Lower leg skin (tissue), 4 donors: ENCODE results near the gene CADM3. TPM values are rescaled to one million over a fixed set of nuclear protein-coding genes. Genes with fewer than 3 reads are reported as not detected.

Source experiments
- DNase-seq, 2 donors: peaks; one replicate each; pipeline ENCODE4 v3.0.0-alpha.2; 2019; ENCODE audit warnings: low spot score in 2 of 2
- H3K4me3 ChIP-seq: fragments of 200-600 bp; sonication (generic); 2 replicates; pipeline ENCODE4 v1.5.1; 2017; ENCODE audit warnings: mild to moderate bottlenecking, low read depth; ENCODE audit not compliant: poor library complexity, severe bottlenecking
- POLR2A ChIP-seq, 2 donors: fragments of 450-650 bp; IDR thresholded peaks; one replicate each; pipeline ENCODE4 v1.6.1; 2016 to 2017; ENCODE audit warnings: antibody characterized with exemption in 2 of 2, mild to moderate bottlenecking in 1 of 2, moderate library complexity in 1 of 2
- WGBS, 2 donors: methylation state at CpG; one replicate each; pipeline ENCODE4 v1.1.5; 2018; 5-methylcytosine and 5-hydroxymethylcytosine counted together
- intact Hi-C: fragments of 100-400 bp; cut with DNase I; formaldehyde crosslinking; loops from one replicate; pipeline ENCODE4 v1.15.0; 2023; ENCODE audit warnings: low total_unique reads
- total RNA-seq, 4 donors: library from RNA; depleted of rRNA; stranded (reverse); fragments of >200 nt; gene quantifications; one replicate each; pipeline ENCODE4 v1.1.0, GENCODE V29; 2016
- TF ChIP-seq, protein P1 (sequence below), 3 donors: fragments of 450-650 bp; IDR thresholded peaks; one replicate each; pipeline ENCODE4 v1.5.1; 2016; ENCODE audit warnings: antibody characterized with exemption in 3 of 3, mild to moderate bottlenecking in 3 of 3, moderate library complexity in 2 of 3

The CADM3 gene
- total RNA-seq, 4 donors from 2014 or later, result 2.6 to 11.0 (median 6.6) TPM

GRCh38 chr1:159207774-159208173 is 36.4 kb downstream of the CADM3 start:
- no peak for DNase-seq
- no peak overlapping the region for H3K4me3 ChIP-seq
- intact Hi-C loops, result no loop called here
- TF ChIP-seq, protein P1, sequence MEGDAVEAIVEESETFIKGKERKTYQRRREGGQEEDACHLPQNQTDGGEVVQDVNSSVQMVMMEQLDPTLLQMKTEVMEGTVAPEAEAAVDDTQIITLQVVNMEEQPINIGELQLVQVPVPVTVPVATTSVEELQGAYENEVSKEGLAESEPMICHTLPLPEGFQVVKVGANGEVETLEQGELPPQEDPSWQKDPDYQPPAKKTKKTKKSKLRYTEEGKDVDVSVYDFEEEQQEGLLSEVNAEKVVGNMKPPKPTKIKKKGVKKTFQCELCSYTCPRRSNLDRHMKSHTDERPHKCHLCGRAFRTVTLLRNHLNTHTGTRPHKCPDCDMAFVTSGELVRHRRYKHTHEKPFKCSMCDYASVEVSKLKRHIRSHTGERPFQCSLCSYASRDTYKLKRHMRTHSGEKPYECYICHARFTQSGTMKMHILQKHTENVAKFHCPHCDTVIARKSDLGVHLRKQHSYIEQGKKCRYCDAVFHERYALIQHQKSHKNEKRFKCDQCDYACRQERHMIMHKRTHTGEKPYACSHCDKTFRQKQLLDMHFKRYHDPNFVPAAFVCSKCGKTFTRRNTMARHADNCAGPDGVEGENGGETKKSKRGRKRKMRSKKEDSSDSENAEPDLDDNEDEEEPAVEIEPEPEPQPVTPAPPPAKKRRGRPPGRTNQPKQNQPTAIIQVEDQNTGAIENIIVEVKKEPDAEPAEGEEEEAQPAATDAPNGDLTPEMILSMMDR (IDR thresholded peaks at IDR 0.05), result no peak
- no peak for TF ChIP-seq POLR2A (IDR thresholded peaks at IDR 0.05)
- 23 to 43% methylated on average over 8 of the region's 8 CpGs for WGBS, 2 donors

DNA sequence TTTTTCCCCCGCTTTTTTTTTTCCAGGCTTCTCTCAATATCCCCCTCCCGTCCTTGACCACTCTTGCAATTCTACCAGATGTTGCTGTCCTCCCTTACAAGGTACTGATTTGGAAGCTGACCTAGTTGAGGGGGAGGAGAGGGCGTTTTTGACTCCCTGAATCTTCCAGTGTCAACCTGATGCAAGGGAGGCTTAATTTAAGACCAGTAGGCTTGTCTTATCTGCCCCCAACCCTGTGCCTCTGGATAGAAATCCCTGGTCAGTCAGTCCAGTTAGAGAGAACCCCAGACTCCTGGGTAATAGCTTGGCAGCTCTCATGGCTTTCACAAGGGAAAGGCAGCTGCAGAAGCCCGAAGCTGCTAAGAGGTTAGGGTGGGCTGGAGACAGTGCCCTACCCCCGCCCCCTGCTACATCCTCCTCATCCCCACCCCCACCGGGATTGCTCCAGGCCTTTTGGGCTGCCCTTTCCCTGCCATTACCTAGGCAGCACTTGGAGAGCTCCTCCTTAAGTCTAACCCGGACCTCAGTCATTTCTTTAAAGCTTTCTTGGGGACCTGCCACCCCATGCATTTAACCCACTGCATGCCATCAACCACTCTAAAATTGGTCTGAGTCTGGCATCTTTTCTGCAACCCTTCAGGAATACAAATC is 36.9 kb downstream of the CADM3 start:
- no peak for DNase-seq
- no peak for TF ChIP-seq POLR2A (IDR thresholded peaks at IDR 0.05)
- TF ChIP-seq, protein P1 (IDR thresholded peaks at IDR 0.05), result no peak
- 5 to 21% methylated on average over 7 of the region's 7 CpGs for WGBS, 2 donors
- H3K4me3 ChIP-seq, result no peak overlapping the region
- intact Hi-C loops, result no loop called here

DNA sequence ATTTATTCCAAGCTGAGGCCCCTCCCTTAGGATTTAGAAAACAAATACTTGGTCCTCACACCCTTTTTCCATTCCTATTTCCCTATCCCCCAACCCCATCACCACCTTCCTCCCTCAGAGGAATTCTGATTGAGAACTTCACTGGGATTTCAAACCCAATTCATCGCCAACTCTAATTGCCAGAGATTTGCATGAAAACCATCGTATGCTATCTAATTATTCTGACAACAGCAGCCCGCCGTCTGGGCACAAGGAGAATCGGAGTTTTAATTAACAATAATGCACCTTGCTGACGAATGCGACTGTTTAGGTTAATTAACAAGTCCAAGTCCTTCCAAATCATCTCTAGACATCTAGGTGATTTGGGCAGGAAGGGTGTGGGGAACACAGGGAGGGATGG is 37.6 kb downstream of the CADM3 start:
- no peak for DNase-seq
- intact Hi-C loops, result no loop called here
- H3K4me3 ChIP-seq, result no peak overlapping the region
- 76 to 79% methylated on average over 7 of the region's 7 CpGs for WGBS, 2 donors
- TF ChIP-seq, protein P1 (IDR thresholded peaks at IDR 0.05), result no peak
- no peak for TF ChIP-seq POLR2A (IDR thresholded peaks at IDR 0.05)

DNA sequence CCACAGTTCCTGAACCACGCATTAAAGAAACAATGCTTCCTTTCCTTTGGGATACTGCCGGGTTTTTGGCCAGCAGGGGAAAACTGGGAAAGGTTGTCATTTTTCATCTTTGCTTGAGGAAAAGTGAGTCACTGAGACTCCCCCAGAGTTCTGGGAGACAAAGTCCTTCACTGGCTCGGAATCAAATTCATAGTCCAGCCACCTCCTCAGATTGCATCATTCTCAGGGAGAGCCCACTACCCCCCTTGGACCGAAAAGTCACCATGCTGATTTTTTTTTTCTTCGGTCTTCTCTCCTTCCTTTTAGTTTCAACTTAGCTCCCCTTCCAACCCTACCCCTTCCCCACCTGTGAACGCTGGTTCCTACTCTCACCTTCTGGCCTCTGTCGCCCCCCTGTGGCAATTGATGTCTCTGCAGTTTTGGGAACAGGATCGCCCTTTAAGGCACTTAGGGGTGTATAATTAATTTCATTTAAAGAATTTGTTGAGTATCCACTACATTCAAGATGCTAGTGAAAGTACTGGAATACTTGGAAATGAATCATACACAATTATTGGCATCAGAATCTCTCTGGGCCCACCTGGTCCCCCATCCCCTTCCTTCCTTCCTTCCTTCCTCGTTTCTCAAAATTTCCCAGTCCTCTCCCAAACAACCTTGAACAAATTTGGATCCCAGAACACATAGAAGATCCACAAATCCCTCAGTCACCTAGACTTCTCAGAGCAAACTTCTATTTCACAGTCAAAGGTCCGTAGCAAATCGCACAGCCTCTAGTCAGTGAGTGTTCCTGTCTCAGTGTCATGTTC is 40.1 kb downstream of the CADM3 start:
- no peak for DNase-seq
- intact Hi-C loops, result no loop called here
- no peak overlapping the region for H3K4me3 ChIP-seq
- TF ChIP-seq, protein P1 (IDR thresholded peaks at IDR 0.05), result no peak
- TF ChIP-seq POLR2A (IDR thresholded peaks at IDR 0.05), result no peak
- 36 to 40% methylated on average over 11 of the region's 11 CpGs for WGBS, 2 donors

DNA sequence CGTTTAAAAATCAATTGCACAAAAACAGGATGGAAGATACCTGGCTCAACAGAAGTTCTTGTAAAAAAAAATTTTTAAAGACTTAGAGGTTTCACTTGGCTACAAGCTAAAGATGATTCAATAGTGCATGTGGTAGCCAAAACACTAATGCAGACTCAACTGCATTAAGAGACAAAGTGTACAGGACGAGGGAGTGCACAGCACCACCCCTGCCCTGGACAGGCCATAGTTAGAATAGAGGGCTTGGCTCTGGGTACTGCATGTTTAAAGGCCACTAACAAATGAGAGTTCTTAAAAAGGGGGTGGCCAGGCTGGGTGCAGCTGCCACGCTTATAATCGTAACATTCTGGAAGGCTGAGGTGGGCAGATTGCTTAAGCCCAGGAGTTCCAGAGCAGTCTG is 41.2 kb downstream of the CADM3 start:
- no peak overlapping the region for H3K4me3 ChIP-seq
- intact Hi-C loops, result no loop called here
- DNase-seq, result no peak
- no peak for TF ChIP-seq POLR2A (IDR thresholded peaks at IDR 0.05)
- TF ChIP-seq, protein P1 (IDR thresholded peaks at IDR 0.05), result no peak
- WGBS, 2 donors, result 68 to 76% methylated on average over 4 of the region's 4 CpGs
